ENCODE measurements around the gene KPNA3.

GRCh38 chr13:49731766-49732165 is 60.7 kb downstream of the KPNA3 start:
- TF ChIP-seq RARB (CRISPR knock-in tag; IDR thresholded peaks at IDR 0.05), result no peak
- TF ChIP-seq ZNF565 (CRISPR knock-in tag; conservative IDR thresholded peaks at IDR 0.05; ENCODE audit: low read depth), result no peak
- TF ChIP-seq ZC3H10 (CRISPR knock-in tag; IDR thresholded peaks at IDR 0.05), result peak; percentile 51; the same call in 1 of the 2 replicates
- no peak for TF ChIP-seq ARNTL (CRISPR knock-in tag; IDR thresholded peaks at IDR 0.05; ENCODE audit: borderline replicate concordance, low read depth)
- no peak for TF ChIP-seq SNAI2 (CRISPR knock-in tag; IDR thresholded peaks at IDR 0.05)
- TF ChIP-seq ESRRG (CRISPR knock-in tag; IDR thresholded peaks at IDR 0.05), result no peak
- no peak for TF ChIP-seq PATZ1 (CRISPR knock-in tag; IDR thresholded peaks at IDR 0.05; ENCODE audit: borderline replicate concordance)
- no peak for TF ChIP-seq TOX (CRISPR knock-in tag; IDR thresholded peaks at IDR 0.05; ENCODE audit: borderline replicate concordance)
- TF ChIP-seq CSRNP3 (CRISPR knock-in tag; IDR thresholded peaks at IDR 0.05), result no peak
- TF ChIP-seq ISL1 (CRISPR knock-in tag; IDR thresholded peaks at IDR 0.05), result 0 out of 2 replicates have a peak, but pooled peaks have one; percentile 44
- TF ChIP-seq GLIS3 (CRISPR knock-in tag; IDR thresholded peaks at IDR 0.05), result no peak

Measured in SK-N-SH treated with all-trans-retinoic acid at 6 μM for 48 hours (cell line).